Germinal center (tissue), 1 donor: ENCODE results near the gene AMDHD1.
A peak's percentile ranks its signal among the peaks of the same experiment; 100 is the strongest.

Experiments used
- DNase-seq: peaks from one replicate; pipeline ENCODE4 v3.0.0; 2012; ENCODE audit warnings: mixed read lengths, low spot score

AMDHD1 gene

DNA sequence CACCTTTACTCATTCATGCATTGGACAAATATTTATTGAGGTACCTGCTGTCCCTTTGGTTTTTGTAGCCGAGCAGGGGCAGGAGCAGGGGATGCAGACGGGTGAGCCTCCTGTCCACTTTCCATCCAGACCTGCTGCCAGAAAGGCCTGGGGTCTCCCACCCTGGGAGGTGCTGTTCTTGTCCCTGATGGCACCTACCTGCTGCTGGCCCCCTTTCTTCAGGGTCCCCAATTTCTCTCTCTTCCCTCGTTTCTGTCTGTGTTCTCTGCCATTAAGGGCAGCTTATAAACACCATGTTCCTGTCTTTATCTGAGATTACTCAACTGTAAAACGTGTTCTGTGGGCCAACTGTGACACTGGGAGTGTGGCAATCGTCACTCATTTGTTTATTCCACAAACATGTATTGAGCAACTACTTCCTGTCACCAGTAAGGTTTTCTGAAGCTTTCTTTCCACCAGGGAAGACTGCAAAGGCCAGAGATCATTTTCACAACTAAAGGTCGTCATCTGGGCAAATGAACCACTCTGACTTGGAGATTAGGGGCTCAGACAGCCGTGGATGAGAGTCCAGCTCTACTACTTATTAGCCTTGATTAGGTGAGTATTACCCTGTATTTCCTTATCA, 53.0 kb downstream of the AMDHD1 start, which contains the start of gene HAL:
HAL (minus strand) TSS at position 311 of the 625 bp plus-strand sequence. CDS start 434 bp downstream, outside the sequence.
- DNase-seq = no peak

DNA sequence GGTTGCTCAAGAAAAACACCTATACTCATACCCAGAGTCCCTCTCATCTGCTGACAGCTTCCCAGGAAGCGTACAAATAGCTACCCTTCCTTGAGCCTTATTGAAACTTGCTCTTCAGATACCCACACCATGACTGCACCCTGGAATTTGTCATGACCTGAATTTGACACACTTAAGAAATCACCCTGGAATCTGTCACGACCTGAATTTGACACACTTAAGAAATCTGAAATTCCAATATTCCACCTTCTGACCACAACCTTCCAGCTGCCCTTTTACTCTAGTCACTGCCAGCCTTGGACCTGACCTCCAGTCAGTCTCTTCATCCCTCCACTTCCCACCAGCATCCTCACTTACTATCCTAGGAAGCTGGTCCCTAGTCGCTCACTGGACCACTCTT, 54.1 kb downstream of the AMDHD1 start:
- DNase-seq = no peak

DNA sequence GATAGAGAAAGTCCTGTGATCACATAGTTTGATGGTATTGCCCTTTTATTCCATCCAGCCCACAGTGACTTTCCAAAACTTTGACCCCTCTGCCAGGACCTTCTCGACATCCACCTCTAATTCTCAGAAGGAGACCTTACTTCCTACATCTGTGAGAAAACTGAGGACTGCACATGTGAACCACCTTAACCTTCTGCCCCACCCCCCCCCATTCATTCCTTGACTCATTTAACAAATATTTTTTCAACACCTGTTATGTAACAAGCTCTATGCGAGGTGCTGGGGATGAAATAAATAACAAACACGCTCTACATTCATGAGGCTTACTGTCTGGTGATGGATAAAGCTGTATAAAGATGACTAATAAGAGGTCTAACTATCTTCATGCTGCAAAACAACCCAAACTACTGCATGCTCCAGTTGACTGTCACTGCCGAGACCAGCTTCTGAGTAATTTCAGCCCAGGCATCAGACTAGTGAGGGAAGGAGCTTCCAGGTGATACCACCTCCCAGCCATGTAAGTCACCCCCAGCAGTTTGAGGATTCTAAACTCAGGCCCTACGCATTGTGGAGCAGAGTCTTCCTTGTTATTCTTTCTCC, 54.9 kb downstream of the AMDHD1 start:
- no peak for DNase-seq

DNA sequence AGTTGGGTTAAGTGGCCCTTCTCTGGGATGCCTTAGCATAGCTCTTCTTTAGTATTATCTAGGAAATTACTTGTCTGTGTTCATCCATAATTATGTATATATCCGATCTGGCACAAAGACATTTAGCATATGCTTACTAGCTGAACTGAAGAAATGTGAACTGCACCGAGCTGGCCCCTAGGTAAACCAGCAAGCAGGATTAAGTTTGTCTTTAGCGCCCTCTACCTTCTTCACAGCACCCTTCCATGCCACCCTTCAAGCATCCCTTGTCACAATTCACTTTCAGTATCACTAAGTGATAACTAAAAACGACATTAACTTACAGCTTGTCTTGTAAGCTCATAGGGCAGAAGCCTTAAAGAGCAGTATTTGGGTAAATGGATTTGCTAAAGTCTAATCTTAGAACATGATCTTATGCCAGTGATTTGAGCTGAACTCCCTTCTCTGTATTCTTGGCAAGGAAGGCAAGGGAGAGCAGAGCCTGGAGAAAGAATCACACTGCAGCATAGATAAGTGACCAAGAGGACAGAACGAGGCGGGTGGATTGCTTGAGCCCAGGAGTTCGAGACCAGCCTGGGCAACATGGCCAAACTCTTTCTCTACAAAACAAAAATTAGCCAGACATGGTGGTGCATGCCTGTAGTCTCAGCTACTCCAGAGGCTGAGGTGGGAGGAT, 55.6 kb downstream of the AMDHD1 start:
- peak; percentile 70 for DNase-seq

DNA sequence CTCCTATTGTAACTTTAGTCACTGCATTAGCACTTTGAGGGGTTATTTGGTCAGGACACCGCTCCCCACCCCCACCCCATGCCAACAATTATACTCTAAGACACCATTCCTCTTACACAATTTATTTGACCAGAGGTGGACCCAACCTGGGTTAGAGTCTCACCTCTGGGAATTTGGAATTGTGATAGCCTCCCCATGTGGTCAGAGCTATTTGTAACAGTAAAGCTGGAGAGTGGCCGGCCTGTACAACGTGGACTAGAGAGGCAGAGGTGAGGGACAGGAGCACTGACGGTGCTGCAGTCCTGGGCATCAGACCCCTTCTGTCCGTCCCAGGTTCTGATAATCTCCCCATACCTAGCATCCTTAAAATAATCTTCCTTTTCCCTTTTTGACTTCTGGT, 56.4 kb downstream of the AMDHD1 start:
- DNase-seq = no peak

DNA sequence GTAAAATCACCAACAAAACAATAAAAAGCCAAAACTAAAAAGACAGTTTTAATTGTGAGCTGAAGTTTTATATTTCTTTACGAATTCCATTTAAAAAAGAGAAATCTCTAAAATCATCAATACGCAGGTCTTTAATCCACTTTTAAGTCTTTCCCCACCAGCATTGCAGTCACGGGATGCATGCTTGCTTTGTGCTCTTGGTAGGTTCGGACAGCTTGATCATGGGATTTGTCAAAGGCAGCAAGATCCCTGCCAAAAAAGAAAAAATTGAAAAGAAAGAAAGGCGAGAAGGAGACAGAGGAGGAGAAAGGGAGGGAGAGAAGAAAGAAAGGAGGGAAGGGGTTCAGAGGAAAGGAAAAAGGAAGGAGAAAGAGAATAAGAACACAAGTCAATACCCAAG, 57.7 kb downstream of the AMDHD1 start:
- no peak for DNase-seq

DNA sequence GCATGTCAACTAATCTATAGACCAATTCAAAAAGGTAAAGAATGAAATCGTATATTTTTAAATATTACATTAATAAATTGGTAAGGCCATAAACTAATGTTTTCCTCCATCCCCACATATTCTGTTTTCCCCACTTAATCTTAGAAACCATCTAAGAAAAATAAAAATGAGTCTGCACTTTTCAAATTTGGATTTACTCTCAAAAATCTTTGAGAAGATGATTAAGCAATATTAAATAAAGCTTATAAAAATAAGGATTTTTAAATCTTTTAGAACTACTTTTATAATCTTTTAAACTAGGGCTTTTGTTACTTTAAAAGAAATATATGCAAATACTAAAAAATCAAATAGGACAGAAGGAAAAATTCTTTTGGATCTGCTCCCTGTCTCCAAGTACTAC, 63.6 kb downstream of the AMDHD1 start:
- DNase-seq = no peak

DNA sequence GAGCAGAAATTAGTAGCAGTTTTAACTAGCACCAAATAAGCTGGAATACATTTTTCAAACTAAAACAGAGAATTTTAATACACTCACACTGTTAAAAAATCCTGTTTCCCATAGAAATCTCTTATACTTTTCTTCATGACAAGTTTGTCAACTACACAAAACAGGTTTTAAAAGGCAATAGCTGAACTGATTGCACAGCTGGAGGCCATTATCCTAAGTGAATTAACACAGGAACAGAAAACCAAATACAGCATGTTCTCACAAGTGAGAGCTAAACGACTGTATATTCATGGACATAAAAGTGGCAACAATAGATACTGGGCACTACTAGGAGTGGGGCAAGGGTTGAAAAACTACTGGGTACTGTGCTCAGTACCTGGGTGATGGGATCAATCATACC, 64.6 kb downstream of the AMDHD1 start:
- DNase-seq = no peak

DNA sequence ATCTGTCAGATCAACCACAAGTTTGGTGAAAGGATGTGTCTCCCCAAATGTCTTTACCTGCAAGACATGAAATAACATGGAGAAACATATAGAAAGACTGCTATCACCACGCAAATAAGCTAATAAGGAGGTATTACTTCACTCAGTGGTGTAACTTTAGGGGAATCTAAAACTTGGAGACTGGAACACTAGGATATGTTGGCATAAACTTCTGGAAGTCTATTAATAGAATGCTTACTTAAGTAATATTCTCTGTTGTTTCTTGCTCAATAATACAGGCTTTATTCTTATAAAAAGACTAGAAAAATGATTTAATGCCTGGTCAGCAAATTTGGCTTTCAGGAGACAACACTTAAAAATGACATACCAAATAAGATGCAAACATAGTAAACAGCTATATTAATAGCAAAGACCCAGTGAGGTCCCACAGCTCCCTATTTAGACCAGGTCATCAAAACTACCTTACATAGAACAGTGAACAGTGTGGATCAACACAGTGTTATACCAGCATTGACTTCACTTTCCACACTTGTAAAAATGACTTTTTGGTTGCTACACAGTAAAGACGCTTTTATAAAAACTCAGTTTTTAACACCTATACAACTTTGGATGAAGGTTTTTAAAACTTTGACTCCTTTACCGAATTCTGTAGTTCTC, 71.9 kb downstream of the AMDHD1 start:
- DNase-seq = no peak

DNA sequence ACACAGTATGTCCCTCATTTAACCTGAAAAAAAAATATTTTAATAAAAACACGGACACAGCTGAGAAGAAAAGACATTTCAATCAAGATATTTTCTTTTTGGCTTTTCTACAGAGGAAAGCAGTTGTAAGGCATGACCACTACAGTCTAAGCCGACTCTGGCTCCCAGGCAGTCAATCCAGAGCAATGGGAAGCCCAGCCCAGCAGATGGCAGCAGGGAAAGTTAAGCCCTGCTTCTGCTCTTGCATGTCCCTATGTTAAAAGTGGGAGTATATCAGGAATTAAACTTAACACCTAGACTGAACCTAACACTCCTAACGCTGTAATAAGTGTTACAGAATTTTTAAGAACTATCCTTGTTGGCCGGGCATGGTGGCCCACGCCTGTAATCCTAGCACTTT, 72.5 kb downstream of the AMDHD1 start:
- DNase-seq = no peak
